Measurements from ENCODE around the gene MUC5AC. TPM values are rescaled to one million over a fixed set of nuclear protein-coding genes. Genes with fewer than 3 reads are reported as not detected.
"Not testable (repeated sequence)": the region's sequence is repeated elsewhere in the genome, so short reads cannot be mapped to it uniquely, and the experiment has no call there.

Gene MUC5AC
- total RNA-seq, 1 donor from 2014 or later, result not detected

DNA sequence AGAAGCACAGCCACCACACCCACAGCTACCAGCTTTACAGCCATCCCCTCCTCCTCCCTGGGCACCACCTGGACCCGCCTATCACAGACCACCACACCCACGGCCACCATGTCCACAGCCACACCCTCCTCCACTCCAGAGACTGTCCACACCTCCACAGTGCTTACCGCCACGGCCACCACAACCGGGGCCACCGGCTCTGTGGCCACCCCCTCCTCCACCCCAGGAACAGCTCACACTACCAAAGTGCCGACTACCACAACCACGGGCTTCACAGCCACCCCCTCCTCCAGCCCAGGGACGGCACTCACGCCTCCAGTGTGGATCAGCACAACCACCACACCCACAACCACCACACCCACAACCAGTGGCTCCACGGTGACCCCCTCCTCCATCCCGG lies 92.7 kb downstream of the MUC5AC start:
- POLR2A ChIA-PET; H3K36me3 Mint-ChIP-seq (ENCODE audit: low read depth); H3K4me3 Mint-ChIP-seq; ATAC-seq (ENCODE audit: low read depth); H3K9me3 Mint-ChIP-seq; CTCF ChIA-PET; H3K4me1 Mint-ChIP-seq; H3K27ac Mint-ChIP-seq; H3K27me3 Mint-ChIP-seq; DNase-seq; intact Hi-C loops (cut with micrococcal nuclease): not testable (repeated sequence)

Other genes starting within 250 kb of the MUC5AC start
- 43.9 and 45.7 TPM in 2 replicates for gene CHID1, start 247.1 kb upstream of the MUC5AC start, total RNA-seq
- 49.6 and 54.3 TPM in 2 replicates for gene AP2A2, start 232.1 kb upstream of the MUC5AC start, total RNA-seq
- not detected in 2 replicates for gene MUC6, start 121.2 kb upstream of the MUC5AC start, total RNA-seq
- gene MUC2, start 83.1 kb upstream of the MUC5AC start, total RNA-seq, result not detected in 2 replicates
- not detected in 2 replicates for gene MUC5B, start 65.1 kb downstream of the MUC5AC start, total RNA-seq
- gene TOLLIP, start 151.7 kb downstream of the MUC5AC start, total RNA-seq, result 40.5 and 46.4 TPM in 2 replicates
- gene BRSK2, start 232.0 kb downstream of the MUC5AC start, total RNA-seq, result 0.11 and 0.37 TPM in 2 replicates